Neural cell (in vitro differentiated cells): ENCODE data around the gene VWF. TPM values are rescaled to one million over a fixed set of nuclear protein-coding genes. Genes with fewer than 3 reads are reported as not detected.
"Not testable (repeated sequence)": the region's sequence is repeated elsewhere in the genome, so short reads cannot be mapped to it uniquely, and the experiment has no call there.

Experiments used
- H2AFZ ChIP-seq: fragments of 200-600, 300-800 bp; sonication (generic), shearing (Covaris generic); 2 replicates; pipeline ENCODE4 v1.6.0; 2014; ENCODE audit warnings: low read depth, mild to moderate bottlenecking, antibody characterized with exemption, low read length, moderate library complexity
- H3F3A ChIP-seq: fragments of 200-600 bp; shearing (Covaris generic); 2 replicates; pipeline ENCODE4 v1.6.1; 2016; ENCODE audit warnings: mild to moderate bottlenecking, moderate library complexity, mixed read lengths, antibody characterized with exemption, low read length; ENCODE audit not compliant: insufficient read depth, poor library complexity, severe bottlenecking
- H3K27ac ChIP-seq: fragments of 200-600, 300-800 bp; sonication (generic), shearing (Covaris generic); 2 replicates; pipeline ENCODE4 v1.5.1; 2014; ENCODE audit warnings: mild to moderate bottlenecking, low read length, moderate library complexity
- H3K27me3 ChIP-seq: fragments of 300-800, 200-600 bp; sonication (generic), shearing (Covaris generic); 2 replicates; pipeline ENCODE4 v1.6.0; 2014; ENCODE audit warnings: mild to moderate bottlenecking, low read depth, low read length, moderate library complexity; ENCODE audit not compliant: insufficient read depth
- H3K36me3 ChIP-seq: fragments of 300-800, 200-600 bp; sonication (generic), shearing (Covaris generic); 2 replicates; pipeline ENCODE4 v1.5.1; 2014; ENCODE audit warnings: mild to moderate bottlenecking, antibody characterized with exemption, low read length, moderate library complexity; ENCODE audit not compliant: insufficient read depth
- H3K4me2 ChIP-seq: fragments of 300-800, 200-600 bp; sonication (generic), shearing (Covaris generic); 2 replicates; pipeline ENCODE4 v1.6.0; 2014; ENCODE audit warnings: mild to moderate bottlenecking, low read length
- H3K4me3 ChIP-seq: fragments of 300-800, 200-600 bp; sonication (generic), shearing (Covaris generic); 2 replicates; pipeline ENCODE4 v1.5.1; 2014; ENCODE audit warnings: mild to moderate bottlenecking, low read length, moderate library complexity
- H3K79me2 ChIP-seq: fragments of 200-600 bp; shearing (Covaris generic); replicated peaks from 2 replicates; pipeline ENCODE4 v1.6.0; 2014; ENCODE audit warnings: mild to moderate bottlenecking, low read length, moderate library complexity; ENCODE audit not compliant: insufficient read depth
- H3K9ac ChIP-seq: fragments of 300-800, 200-600 bp; sonication (generic), shearing (Covaris generic); 2 replicates; pipeline ENCODE4 v1.6.1; 2016; ENCODE audit warnings: mild to moderate bottlenecking, low read length, mixed read lengths
- H3K9me2 ChIP-seq: fragments of 200-600 bp; shearing (Covaris generic); 2 replicates; pipeline ENCODE4 v1.6.1; 2016; ENCODE audit warnings: mild to moderate bottlenecking, low read length, mixed read lengths; ENCODE audit not compliant: insufficient read depth
- H3K9me3 ChIP-seq: fragments of 200-600, 300-800 bp; sonication (generic), shearing (Covaris generic); 2 replicates; pipeline ENCODE4 v1.6.1; 2016; ENCODE audit warnings: mild to moderate bottlenecking, mixed run types, low read length, moderate library complexity, mixed read lengths
- H4K20me1 ChIP-seq: fragments of 200-600 bp; shearing (Covaris generic); 2 replicates; pipeline ENCODE4 v1.6.1; 2016; ENCODE audit warnings: mild to moderate bottlenecking, mixed run types; ENCODE audit not compliant: insufficient read depth
- EP300 ChIP-seq: fragments of 450-650 bp; conservative IDR thresholded peaks from 2 replicates; pipeline ENCODE4 v1.6.1; 2014; ENCODE audit warnings: antibody characterized with exemption, mild to moderate bottlenecking, moderate library complexity; ENCODE audit not compliant: poor library complexity, severe bottlenecking
- MXI1 ChIP-seq: fragments of 450-650 bp; conservative IDR thresholded peaks from 2 replicates; pipeline ENCODE4 v1.6.1; 2014; ENCODE audit warnings: antibody characterized with exemption, mild to moderate bottlenecking; ENCODE audit not compliant: poor library complexity, severe bottlenecking
- RAD21 ChIP-seq: fragments of 450-650 bp; conservative IDR thresholded peaks from 2 replicates; pipeline ENCODE4 v1.6.1; 2014; ENCODE audit warnings: antibody characterized with exemption, mild to moderate bottlenecking, moderate library complexity
- SMC3 ChIP-seq: fragments of 450-650 bp; conservative IDR thresholded peaks from 2 replicates; pipeline ENCODE4 v1.6.1; 2014; ENCODE audit warnings: antibody characterized with exemption, mild to moderate bottlenecking, moderate library complexity; ENCODE audit not compliant: poor library complexity
- polyA plus RNA-seq: library from polyadenylated mRNA; depleted of rRNA; stranded (reverse); fragments of >200 nt; gene quantifications from 2 replicates; pipeline ENCODE4 v1.2.3, GENCODE V29; 2014
- TF ChIP-seq, protein P1 (sequence below): fragments of 450-650 bp; IDR thresholded peaks from 2 replicates; pipeline ENCODE4 v1.5.1; 2014; ENCODE audit warnings: antibody characterized with exemption, mild to moderate bottlenecking, moderate library complexity; ENCODE audit not compliant: poor library complexity, severe bottlenecking

The VWF gene
- polyA plus RNA-seq, 1 donor from 2014 or later = not detected

DNA sequence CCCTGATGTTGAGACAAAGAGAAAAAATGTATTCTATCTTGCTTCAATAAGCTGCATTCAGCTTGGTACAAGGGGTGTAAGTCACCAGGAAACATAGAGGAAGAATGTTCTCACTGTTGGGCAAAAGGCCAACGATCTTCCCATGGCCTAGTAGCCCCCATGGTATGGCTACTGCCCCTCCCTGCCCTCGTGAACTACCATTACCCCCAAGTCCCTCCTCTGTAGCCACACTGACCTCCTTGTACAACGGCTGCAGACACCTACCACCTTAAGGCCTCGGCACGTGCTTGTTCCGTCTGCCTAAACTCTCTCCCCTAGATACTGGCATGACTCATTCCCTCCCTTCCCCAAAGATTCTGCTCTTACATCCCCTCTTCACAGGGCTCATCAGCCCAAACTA, 97.5 kb downstream of the VWF start:
- Histone ChIP-seq H3K27me3 (no peaks in the 10 kb centered on the region), H3K9me2 (no peaks in the 10 kb centered on the region), H3K79me2 (no peaks in the 10 kb centered on the region), H3K27ac (no peak overlapping the region), H4K20me1 (no peaks in the 10 kb centered on the region), H3K9ac (no peak overlapping the region), H3K4me3 (no peak overlapping the region), H2AFZ (no peak overlapping the region), H3K9me3 (no peaks in the 10 kb centered on the region), H3K36me3 (no peaks in the 10 kb centered on the region), H3K4me2 (no peak overlapping the region), H3F3A (no peaks in the 10 kb centered on the region)
- TF ChIP-seq MXI1 (no peak), EP300 (no peak), SMC3 (no peak)
- TF ChIP-seq, protein P1, sequence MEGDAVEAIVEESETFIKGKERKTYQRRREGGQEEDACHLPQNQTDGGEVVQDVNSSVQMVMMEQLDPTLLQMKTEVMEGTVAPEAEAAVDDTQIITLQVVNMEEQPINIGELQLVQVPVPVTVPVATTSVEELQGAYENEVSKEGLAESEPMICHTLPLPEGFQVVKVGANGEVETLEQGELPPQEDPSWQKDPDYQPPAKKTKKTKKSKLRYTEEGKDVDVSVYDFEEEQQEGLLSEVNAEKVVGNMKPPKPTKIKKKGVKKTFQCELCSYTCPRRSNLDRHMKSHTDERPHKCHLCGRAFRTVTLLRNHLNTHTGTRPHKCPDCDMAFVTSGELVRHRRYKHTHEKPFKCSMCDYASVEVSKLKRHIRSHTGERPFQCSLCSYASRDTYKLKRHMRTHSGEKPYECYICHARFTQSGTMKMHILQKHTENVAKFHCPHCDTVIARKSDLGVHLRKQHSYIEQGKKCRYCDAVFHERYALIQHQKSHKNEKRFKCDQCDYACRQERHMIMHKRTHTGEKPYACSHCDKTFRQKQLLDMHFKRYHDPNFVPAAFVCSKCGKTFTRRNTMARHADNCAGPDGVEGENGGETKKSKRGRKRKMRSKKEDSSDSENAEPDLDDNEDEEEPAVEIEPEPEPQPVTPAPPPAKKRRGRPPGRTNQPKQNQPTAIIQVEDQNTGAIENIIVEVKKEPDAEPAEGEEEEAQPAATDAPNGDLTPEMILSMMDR = no peak

DNA sequence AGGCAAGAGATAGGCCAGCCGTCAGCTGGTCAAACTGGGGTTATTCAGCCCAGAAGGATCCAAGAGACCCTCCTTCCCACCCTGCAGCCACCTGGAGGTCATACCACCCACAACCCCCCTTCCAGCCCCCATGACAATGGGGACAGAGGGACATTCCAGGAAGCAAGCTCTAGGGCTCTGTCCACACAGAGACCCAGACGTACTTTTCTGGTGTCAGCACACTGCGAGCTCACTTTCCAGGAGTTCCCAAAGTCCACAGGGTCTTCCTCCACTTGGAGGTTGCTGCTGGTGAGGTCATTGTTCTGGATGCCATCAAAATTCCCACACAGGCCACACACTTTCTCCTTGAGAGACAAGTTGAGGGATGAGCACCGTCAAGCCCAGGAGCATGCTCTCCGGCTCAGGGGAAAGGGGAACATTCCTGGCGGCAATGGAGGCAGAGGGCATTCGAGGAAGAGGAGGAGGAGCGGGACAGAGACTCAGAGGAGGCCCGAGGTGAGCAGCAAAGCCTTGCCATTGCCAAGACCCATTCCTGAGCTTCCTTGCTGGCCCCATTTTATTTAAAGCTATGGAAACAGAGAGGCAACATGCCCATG, 98.7 kb downstream of the VWF start:
- H4K20me1 ChIP-seq, H3K4me2 ChIP-seq, H3K9me2 ChIP-seq, H3K79me2 ChIP-seq, H3K4me3 ChIP-seq, H3K36me3 ChIP-seq, H3F3A ChIP-seq, H3K27me3 ChIP-seq, H3K27ac ChIP-seq, H3K9me3 ChIP-seq, H3K9ac ChIP-seq, H2AFZ ChIP-seq: not testable (repeated sequence)

- H3K9me3 ChIP-seq, H3K4me2 ChIP-seq, H3K4me3 ChIP-seq, H3K27ac ChIP-seq, H4K20me1 ChIP-seq, H3K79me2 ChIP-seq, H2AFZ ChIP-seq, H3K36me3 ChIP-seq, H3K9ac ChIP-seq, H3F3A ChIP-seq, H3K27me3 ChIP-seq, H3K9me2 ChIP-seq: not testable (repeated sequence)
Measured at GRCh38 chr12:6024066-6024465, 100.4 kb downstream of the VWF start.

GRCh38 chr12:6020930-6021329, 103.5 kb downstream of the VWF start:
- no peaks in the 10 kb centered on the region for H3K79me2 ChIP-seq
- no peak overlapping the region for H3K4me3 ChIP-seq
- no peak overlapping the region for H3K4me2 ChIP-seq
- TF ChIP-seq RAD21 = no peak
- no peaks in the 10 kb centered on the region for H3K27me3 ChIP-seq
- no peaks in the 10 kb centered on the region for H3K9me2 ChIP-seq
- no peaks in the 10 kb centered on the region for H3K9me3 ChIP-seq
- no peak overlapping the region for H3K9ac ChIP-seq
- no peaks in the 10 kb centered on the region for H3F3A ChIP-seq
- H3K36me3 ChIP-seq = no peaks in the 10 kb centered on the region
- no peaks in the 10 kb centered on the region for H4K20me1 ChIP-seq
- H3K27ac ChIP-seq = no peak overlapping the region
- no peak overlapping the region for H2AFZ ChIP-seq

- not testable (repeated sequence) for H3F3A ChIP-seq, H3K79me2 ChIP-seq, H3K4me2 ChIP-seq, H3K27me3 ChIP-seq, H3K9ac ChIP-seq, H3K9me2 ChIP-seq, H3K36me3 ChIP-seq, H3K4me3 ChIP-seq, H3K9me3 ChIP-seq, H2AFZ ChIP-seq, H4K20me1 ChIP-seq, H3K27ac ChIP-seq
Measured at GRCh38 chr12:6020511-6020910, 104.0 kb downstream of the VWF start.

GRCh38 chr12:6019256-6019655, 105.2 kb downstream of the VWF start:
- not testable (repeated sequence) for H3F3A ChIP-seq, H3K9me3 ChIP-seq, H3K9me2 ChIP-seq, H2AFZ ChIP-seq, H3K9ac ChIP-seq, H4K20me1 ChIP-seq, H3K4me3 ChIP-seq, H3K27ac ChIP-seq, H3K27me3 ChIP-seq, H3K4me2 ChIP-seq, H3K79me2 ChIP-seq, H3K36me3 ChIP-seq
